Body of pancreas (tissue), 4 donors: Measurements from ENCODE around the gene LRRC32. TPM values are rescaled to one million over a fixed set of nuclear protein-coding genes. Genes with fewer than 3 reads are reported as not detected.

ENCODE experiments used
- ATAC-seq: fragments of 150-250 bp; one replicate; pipeline ENCODE4 v1.9.1; 2016
- DNase-seq, 4 donors: peaks; one replicate each; pipeline ENCODE4 v3.0.0-alpha.2; 2019
- H3K27ac ChIP-seq, 4 donors: fragments of 200-600 bp; sonication (generic); 1 replicate in 3 of 4; 2 replicates in 1 of 4; pipeline versions ENCODE4 v1.5.1 to v1.6.1; 2016 to 2019; ENCODE audit warnings: mild to moderate bottlenecking in 1 of 4, mixed read lengths in 1 of 4, moderate library complexity in 1 of 4
- H3K27me3 ChIP-seq, 2 donors: fragments of 200-600 bp; sonication (generic); one replicate each; pipeline ENCODE4 v1.6.0; 2016; ENCODE audit warnings: mild to moderate bottlenecking in 1 of 2
- H3K36me3 ChIP-seq, 2 donors: fragments of 200-600 bp; sonication (generic); replicated peaks in 1 of 2; 2 replicates each; pipeline ENCODE4 v1.5.1; 2016; ENCODE audit warnings: low read depth in 2 of 2; ENCODE audit not compliant: insufficient read depth in 1 of 2
- H3K4me1 ChIP-seq: fragments of 200-600 bp; sonication (generic); one replicate; pipeline ENCODE4 v1.6.0; 2016
- H3K4me3 ChIP-seq, 2 donors: fragments of 200-600 bp; sonication (generic); 1 replicate in 1 of 2; 2 replicates in 1 of 2; pipeline ENCODE4 v1.5.1; 2016 to 2019
- H3K9me3 ChIP-seq, 3 donors: fragments of 200-600 bp; sonication (generic); 1 replicate in 2 of 3; 2 replicates in 1 of 3; pipeline ENCODE4 v1.5.1; 2016
- POLR2A ChIP-seq, 3 donors: fragments of 450-650 bp; IDR thresholded peaks; one replicate each; pipeline ENCODE4 v1.6.1; 2016; ENCODE audit warnings: antibody characterized with exemption in 3 of 3, mild to moderate bottlenecking in 2 of 3
- WGBS, 2 donors: methylation state at CpG; one replicate each; pipeline ENCODE4 v1.1.5; 2017; 5-methylcytosine and 5-hydroxymethylcytosine counted together
- intact Hi-C: fragments of 100-400 bp; cut with DNase I; formaldehyde crosslinking; loops from one replicate; pipeline ENCODE4 v1.15.1; 2023
- total RNA-seq, 2 donors: library from RNA; depleted of rRNA; stranded (reverse); fragments of >200 nt; gene quantifications; one replicate each; pipeline ENCODE4 v1.1.0, GENCODE V29; 2016
- TF ChIP-seq, protein P1 (sequence below), 7 experiments: fragments of 450-650 bp in 4 of 7; fragments of 200-600 bp in 3 of 7; sonication (generic) in 3 of 7; IDR thresholded peaks; one replicate each; pipeline ENCODE4 v1.5.1; 2016 to 2019; ENCODE audit warnings: antibody characterized with exemption in 7 of 7

Gene LRRC32
- total RNA-seq, 2 donors from 2014 or later: 9.1 to 17.8 TPM

DNA sequence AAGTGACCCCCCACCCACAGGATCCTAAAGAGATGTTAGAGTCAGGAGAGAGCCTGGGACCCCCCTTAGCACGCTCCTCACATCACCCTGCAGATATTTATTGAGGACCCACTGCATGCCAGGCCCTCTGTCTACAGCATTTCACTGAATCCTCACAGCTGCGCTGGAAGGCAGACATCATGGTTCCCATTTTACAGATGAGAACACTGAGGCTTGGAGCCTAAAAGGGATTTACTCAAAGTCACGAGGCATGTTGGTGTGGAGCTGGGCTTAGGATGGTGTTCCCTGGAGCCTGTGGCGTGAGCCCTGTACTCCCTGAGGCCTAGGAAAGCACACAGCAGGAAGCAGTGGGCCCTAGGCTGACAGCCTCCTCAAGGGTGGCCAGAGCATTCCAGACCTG lies 39.2 kb upstream of the LRRC32 start:
- WGBS, 2 donors: 71 to 86% methylated on average over 3 to 4 of the region's 4 CpGs
- TF ChIP-seq POLR2A (IDR thresholded peaks at IDR 0.05): no peak
- TF ChIP-seq, protein P1, sequence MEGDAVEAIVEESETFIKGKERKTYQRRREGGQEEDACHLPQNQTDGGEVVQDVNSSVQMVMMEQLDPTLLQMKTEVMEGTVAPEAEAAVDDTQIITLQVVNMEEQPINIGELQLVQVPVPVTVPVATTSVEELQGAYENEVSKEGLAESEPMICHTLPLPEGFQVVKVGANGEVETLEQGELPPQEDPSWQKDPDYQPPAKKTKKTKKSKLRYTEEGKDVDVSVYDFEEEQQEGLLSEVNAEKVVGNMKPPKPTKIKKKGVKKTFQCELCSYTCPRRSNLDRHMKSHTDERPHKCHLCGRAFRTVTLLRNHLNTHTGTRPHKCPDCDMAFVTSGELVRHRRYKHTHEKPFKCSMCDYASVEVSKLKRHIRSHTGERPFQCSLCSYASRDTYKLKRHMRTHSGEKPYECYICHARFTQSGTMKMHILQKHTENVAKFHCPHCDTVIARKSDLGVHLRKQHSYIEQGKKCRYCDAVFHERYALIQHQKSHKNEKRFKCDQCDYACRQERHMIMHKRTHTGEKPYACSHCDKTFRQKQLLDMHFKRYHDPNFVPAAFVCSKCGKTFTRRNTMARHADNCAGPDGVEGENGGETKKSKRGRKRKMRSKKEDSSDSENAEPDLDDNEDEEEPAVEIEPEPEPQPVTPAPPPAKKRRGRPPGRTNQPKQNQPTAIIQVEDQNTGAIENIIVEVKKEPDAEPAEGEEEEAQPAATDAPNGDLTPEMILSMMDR (IDR thresholded peaks at IDR 0.05): no peak
- no peak for ATAC-seq
- Histone ChIP-seq H3K27ac (no peak overlapping the region), H3K9me3 (no peaks in the 10 kb centered on the region), H3K4me3 (no peak overlapping the region), H3K27me3 (no peaks in the 10 kb centered on the region), H3K36me3 (no peaks in the 10 kb centered on the region), H3K4me1 (no peaks in the 10 kb centered on the region)
- no peak for DNase-seq
- intact Hi-C loops: no loop called here

DNA sequence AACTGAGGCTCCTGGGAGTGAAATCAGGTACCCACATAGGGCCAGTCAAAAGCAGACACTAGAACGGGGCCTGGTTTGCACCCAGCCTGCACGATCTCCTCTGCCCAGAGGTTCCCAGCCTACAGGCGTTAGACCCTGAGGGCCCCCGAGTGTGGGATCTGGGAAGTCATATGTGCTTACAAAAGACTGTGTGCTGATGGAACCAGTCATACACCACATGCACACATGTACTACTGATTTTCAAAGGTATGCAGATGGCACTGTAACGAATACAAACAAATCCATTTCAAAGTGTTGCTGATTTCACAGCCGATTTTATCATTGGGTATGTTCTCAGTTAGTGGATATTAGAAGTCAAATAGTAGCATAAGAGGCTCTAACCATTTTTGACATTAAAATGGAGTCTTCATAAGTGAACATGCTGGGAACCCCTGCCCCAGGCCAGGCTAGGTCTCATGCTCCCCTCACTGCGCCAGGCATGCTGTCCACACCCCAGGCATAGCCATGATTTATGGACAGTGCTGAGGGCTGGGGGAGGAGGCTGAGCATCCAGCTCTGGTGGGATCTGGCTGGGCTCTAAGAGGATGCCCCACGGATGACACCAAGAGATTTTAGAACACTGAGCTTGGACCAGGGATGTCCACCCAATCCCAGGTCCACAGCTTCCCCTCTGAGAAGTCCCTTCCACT lies 38.6 kb upstream of the LRRC32 start:
- no peaks in the 10 kb centered on the region for H3K27me3 ChIP-seq
- H3K4me3 ChIP-seq: no peak overlapping the region
- no peak overlapping the region for H3K27ac ChIP-seq
- 74 to 76% methylated on average over 8 of the region's 8 CpGs for WGBS, 2 donors
- ATAC-seq (no peak), DNase-seq (no peak)
- intact Hi-C loops: no loop called here
- TF ChIP-seq POLR2A (IDR thresholded peaks at IDR 0.05): no peak
- TF ChIP-seq, protein P1 (IDR thresholded peaks at IDR 0.05): no peak
- no peaks in the 10 kb centered on the region for H3K4me1 ChIP-seq
- no peaks in the 10 kb centered on the region for H3K9me3 ChIP-seq
- H3K36me3 ChIP-seq: no peaks in the 10 kb centered on the region

DNA sequence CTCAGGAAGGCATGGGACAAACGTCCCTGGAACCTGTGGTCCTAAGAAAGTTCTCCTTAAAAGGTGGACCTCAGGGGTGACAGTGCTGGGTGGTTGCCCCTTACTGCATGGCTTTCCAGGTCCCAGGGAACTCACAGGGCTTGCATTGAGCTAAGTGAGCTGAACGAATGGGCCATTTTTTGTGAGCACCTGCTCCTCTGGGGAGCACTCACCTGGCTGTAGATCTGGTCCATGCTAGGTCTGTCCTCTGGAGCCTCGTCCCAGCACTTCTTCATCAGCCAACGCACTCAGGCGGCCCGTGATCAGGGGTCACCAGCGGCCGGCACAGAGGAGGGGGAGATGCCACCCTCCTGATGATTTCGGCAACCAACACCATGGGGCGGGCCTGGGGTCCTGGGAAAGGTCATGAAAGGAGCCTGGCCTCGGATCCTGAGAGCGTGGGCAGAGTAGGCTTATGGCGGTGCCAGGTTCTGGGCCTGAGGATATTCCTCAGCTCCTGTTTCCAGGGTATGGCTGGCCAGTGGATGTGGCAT lies 36.8 kb upstream of the LRRC32 start:
- no peaks in the 10 kb centered on the region for H3K27me3 ChIP-seq
- no peak for DNase-seq
- no peak overlapping the region for H3K4me3 ChIP-seq
- H3K27ac ChIP-seq: no peak overlapping the region
- no peaks in the 10 kb centered on the region for H3K36me3 ChIP-seq
- no peak for ATAC-seq
- TF ChIP-seq, protein P1 (IDR thresholded peaks at IDR 0.05): no peak
- no peak for TF ChIP-seq POLR2A (IDR thresholded peaks at IDR 0.05)
- no peaks in the 10 kb centered on the region for H3K9me3 ChIP-seq
- intact Hi-C loops: no loop called here
- 76 to 82% methylated on average over 6 to 13 of the region's 13 CpGs for WGBS, 2 donors
- H3K4me1 ChIP-seq: no peaks in the 10 kb centered on the region

DNA sequence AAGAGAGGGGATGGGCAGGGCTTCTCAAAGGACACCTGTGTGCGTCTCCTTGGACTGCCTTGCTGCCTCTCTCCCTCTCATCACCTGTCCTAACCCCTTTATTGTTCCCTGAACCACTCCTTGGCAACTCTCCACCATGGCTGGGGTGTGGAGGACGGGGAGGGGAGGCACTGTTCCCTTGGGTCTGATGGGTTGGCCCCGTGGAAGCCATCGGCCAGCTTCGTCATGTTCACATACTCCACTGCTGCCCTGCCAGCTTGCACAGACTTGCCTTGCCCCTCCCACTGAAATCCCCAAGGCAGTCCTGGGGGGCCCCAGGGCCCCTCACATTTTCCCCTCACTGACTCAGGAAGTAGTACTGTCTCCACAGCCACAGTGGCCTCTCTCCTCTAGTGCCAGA lies 36.1 kb upstream of the LRRC32 start:
- Histone ChIP-seq H3K36me3 (no peaks in the 10 kb centered on the region), H3K27ac (no peak overlapping the region), H3K27me3 (no peaks in the 10 kb centered on the region), H3K4me1 (no peaks in the 10 kb centered on the region), H3K9me3 (no peaks in the 10 kb centered on the region), H3K4me3 (no peak overlapping the region)
- intact Hi-C loops: no loop called here
- DNase-seq (no peak), ATAC-seq (no peak)
- whole genome bisulfite sequencing, 2 donors: 79 to 89% methylated on average over 5 of the region's 5 CpGs
- TF ChIP-seq, protein P1 (IDR thresholded peaks at IDR 0.05): no peak
- TF ChIP-seq POLR2A (IDR thresholded peaks at IDR 0.05): no peak

DNA sequence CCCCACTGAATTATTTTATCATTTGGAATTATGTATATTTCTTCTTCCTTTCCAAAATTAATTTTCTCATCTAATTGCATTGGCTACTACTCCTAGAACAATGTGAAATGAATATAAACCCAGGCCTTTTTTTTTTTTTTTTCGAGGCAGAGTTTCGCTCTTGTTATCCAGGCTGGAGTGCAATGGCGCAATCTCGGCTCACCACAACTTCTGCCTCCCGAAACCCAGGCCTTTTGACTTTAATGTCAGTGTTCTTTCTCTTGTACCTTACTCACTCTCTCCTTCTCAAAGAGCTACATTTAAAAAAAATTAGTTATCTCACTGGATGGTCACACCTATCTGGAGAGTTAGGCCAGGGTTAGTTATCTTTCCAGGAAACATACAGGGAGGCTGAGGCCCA lies 35.3 kb upstream of the LRRC32 start:
- Histone ChIP-seq H3K4me3 (no peak overlapping the region), H3K36me3 (no peaks in the 10 kb centered on the region), H3K27ac (no peak overlapping the region), H3K4me1 (no peaks in the 10 kb centered on the region), H3K9me3 (no peaks in the 10 kb centered on the region), H3K27me3 (no peaks in the 10 kb centered on the region)
- ATAC-seq (no peak), DNase-seq (no peak)
- no peak for TF ChIP-seq POLR2A (IDR thresholded peaks at IDR 0.05)
- TF ChIP-seq, protein P1 (IDR thresholded peaks at IDR 0.05): no peak
- WGBS, 2 donors: 82 to 93% methylated on average over 5 of the region's 5 CpGs
- intact Hi-C loops: no loop called here
